ENCODE results near the gene RBMS2.

The RBMS2 gene

GRCh38 chr12:56641219-56641618, 119.6 kb downstream of the RBMS2 start:
- no peak for DNase-seq
- in situ Hi-C loops (cut with MboI; ENCODE audit: low pct_unique_long_range_greater_than_20kb, low sequenced_read_pairs) = no loop called here

DNA sequence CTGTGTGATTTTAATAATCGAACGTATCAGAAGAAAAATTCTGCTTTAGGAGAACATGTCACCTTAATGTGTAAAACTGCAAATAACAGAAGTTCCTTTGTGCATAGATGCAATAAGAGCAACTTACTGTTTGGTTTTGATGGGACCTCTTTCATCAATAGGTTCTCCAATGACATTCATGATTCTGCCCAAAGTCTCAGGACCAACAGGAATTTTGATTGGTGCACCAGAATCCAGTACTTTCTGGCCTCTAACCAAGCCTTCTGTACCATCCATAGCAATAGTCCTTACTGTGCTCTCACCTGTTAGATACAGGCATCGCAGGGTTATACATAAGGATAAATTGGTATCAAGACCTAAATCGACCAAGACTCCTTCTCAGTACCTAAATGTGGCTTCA, 123.0 kb downstream of the RBMS2 start:
- no peak for DNase-seq
- in situ Hi-C loops (cut with MboI; ENCODE audit: low pct_unique_long_range_greater_than_20kb, low sequenced_read_pairs) = no loop called here

DNA sequence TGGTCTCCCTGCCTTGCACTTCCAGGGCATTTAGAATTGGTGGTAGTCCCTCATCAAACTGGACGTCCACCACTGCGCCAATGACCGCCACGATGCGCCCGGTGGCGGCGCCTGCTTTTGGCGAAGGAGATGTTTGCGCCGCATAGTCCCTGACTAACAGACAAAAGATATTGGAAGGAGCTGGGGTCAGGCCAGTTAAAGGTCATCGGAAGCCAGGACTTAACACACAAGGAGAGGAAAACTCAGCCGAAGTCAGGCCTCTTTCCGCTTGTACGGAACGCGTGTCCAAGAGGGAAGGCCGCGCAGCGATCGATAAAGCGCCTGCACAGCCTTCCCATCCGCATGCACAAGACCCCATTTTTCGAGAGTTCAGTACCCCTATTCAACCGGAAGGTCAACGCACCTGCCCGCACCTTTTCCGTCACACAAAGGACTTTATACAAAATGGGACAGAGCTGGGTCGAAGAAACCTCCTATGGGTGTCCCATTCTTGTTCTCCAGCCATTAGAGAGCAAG, 123.6 kb downstream of the RBMS2 start:
- in situ Hi-C loops (cut with MboI; ENCODE audit: low pct_unique_long_range_greater_than_20kb, low sequenced_read_pairs) = no loop called here
- DNase-seq = no peak

All from KBM-7 (cell line).